Activated T-helper 2 cell treated with anti-CD3 and anti-CD28 coated beads, Interferon-gamma antibody, Interleukin-2, Interleukin-4, amounts not matched to agents 10 μg/mL and 5 μg/mL and 100 μg/mL, durations not matched to agents 14 hours and 24 hours and 36 hours (primary cell): ENCODE measurements around the gene CHRND. TPM values are rescaled to one million over a fixed set of nuclear protein-coding genes. Genes with fewer than 3 reads are reported as not detected.
"Not testable (repeated sequence)": the region's sequence is repeated elsewhere in the genome, so short reads cannot be mapped to it uniquely, and the experiment has no call there.

Experiments used
- DNase-seq: peaks from one replicate; pipeline ENCODE4 v3.0.0; 2021; ENCODE audit warnings: low spot score
- H3K27ac Mint-ChIP-seq: one replicate; pipeline ENCODE4 v1.8.0; 2021; ENCODE audit warnings: mixed read lengths
- H3K27me3 Mint-ChIP-seq: one replicate; pipeline ENCODE4 v1.8.0; 2021; ENCODE audit warnings: low read depth, mixed read lengths
- H3K36me3 Mint-ChIP-seq: one replicate; pipeline ENCODE4 v1.8.0; 2021; ENCODE audit warnings: low read depth, mixed read lengths
- H3K4me1 Mint-ChIP-seq: one replicate; pipeline ENCODE4 v1.8.0; 2021; ENCODE audit warnings: low read depth, mixed read lengths
- H3K4me3 Mint-ChIP-seq: one replicate; pipeline ENCODE4 v1.8.0; 2021; ENCODE audit warnings: low read depth, mild to moderate bottlenecking, moderate library complexity, mixed read lengths
- H3K9me3 Mint-ChIP-seq: one replicate; pipeline ENCODE4 v1.8.0; 2021; ENCODE audit warnings: mixed read lengths
- intact Hi-C: fragments of 100-400 bp; cut with micrococcal nuclease; formaldehyde crosslinking; loops from one replicate; pipeline ENCODE4 v1.15.1; 2023
- total RNA-seq: library from RNA; stranded (reverse); gene quantifications from 2 replicates; pipeline ENCODE4 v1.2.3, GENCODE V29; 2022

Gene CHRND
- total RNA-seq, 1 donor from 2014 or later: not detected

DNA sequence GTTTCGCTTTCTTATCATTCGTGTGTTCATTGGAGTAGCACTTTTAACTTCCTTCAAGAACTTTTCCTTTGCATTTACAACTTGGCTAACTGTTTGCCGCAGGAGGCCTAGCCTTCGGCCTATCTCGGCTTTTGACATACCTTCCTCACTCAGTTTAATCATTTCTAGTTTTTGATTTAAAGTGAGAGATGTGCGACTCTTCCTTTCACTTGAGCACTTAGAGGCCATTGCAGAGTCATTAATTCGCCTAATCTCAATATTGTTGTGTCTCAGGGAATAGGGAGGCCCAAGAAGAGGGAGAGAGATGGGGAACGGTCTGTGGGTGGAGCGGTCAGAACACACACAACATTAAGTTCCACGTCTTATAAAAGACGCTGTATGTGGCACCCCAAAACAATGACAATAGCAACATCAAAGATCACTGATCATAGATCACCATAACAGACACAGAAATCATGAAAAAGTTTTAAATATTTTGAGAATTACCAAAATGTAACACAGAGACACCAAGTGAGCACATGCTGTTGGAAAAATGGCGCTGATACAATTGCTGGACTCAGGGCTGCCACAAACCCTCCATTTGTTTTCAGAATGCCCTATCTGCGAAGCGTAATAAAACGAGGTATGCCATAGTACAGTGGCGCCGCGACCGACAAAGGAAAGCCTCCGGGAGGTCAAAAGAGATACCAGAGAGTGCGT is 23.8 kb downstream of the CHRND start:
- peak overlapping the region; percentile 99 for H3K4me3 Mint-ChIP-seq
- intact Hi-C loops: loop anchor here (1.0 kb wide), 1 partner anchor 147 kb away; the partner anchor contains the start of gene GIGYF2
- peaks cover 6% of the 10 kb centered on the region for H3K9me3 Mint-ChIP-seq
- no peaks in the 10 kb centered on the region for H3K27me3 Mint-ChIP-seq
- peaks cover 52% of the 10 kb centered on the region for H3K36me3 Mint-ChIP-seq
- peaks cover 52% of the 10 kb centered on the region for H3K4me1 Mint-ChIP-seq
- no peak for DNase-seq
- peak overlapping the region; percentile 100 for H3K27ac Mint-ChIP-seq

DNA sequence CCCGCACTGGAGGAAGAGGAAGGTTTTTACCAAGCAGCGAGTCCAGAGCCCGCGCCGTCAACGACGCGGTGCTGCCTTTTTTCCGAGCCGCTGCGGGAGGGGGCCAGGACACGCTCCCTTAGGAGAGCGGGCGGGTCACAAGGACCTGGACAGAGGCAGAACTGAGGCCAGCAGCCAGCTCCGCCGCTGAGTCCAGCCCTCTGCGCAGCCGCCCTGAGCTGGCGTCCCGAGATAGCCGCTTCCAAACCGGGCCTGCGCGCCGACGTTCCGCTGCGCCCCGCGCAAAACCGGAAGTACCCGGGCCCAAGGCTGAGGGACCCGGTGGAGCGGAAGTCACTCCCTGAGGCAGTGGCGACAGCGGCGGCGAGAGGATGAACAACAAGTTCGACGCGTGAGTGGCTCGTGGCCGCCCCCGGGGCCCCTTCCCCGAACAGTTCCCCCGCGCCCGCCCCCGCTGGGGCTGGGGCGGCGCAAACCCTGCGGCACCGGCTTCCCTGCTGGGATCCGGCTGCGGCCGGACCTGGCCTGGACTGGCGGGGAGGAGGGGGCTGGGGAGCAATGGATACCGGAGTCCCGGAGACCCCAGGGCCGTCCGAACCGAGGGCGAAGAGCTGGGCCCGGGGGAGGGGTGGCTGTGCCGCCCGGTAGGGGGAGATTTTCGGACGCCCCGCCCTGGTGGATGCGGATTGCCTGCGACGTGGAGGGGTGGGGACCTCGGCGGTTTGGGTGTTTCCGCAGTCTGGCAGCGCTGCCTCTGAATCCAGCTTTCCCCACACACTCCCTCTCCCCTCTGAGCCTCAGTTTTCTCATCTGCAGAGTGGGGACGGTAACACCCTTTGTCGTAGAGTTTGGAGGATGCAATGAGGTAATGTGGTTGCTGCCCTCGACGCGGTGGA is 24.6 kb downstream of the CHRND start, which contains the start of the genes EIF4E2 and TIGD1:
TSS of gene EIF4E2 (plus strand) at position 336 of the 896 bp plus-strand sequence. CDS start at position 372, 36 bp downstream.
TSS of gene TIGD1 (minus strand) at position 204 of the 896 bp plus-strand sequence. CDS start 675 bp downstream, outside the sequence.
- Mint-ChIP-seq H3K27me3 (no peaks in the 10 kb centered on the region), H3K4me1 (peaks cover 57% of the 10 kb centered on the region), H3K27ac (peak within 1 kb of the TSS; percentile 100), H3K9me3 (peaks cover 6% of the 10 kb centered on the region), H3K36me3 (peaks cover 55% of the 10 kb centered on the region), H3K4me3 (peak within 1 kb of the TSS; percentile 99)
- intact Hi-C loops: loop anchor here (1.0 kb wide), 1 partner anchor 147 kb away; the partner anchor contains the start of gene GIGYF2
- DNase-seq: peak; percentile 88

DNA sequence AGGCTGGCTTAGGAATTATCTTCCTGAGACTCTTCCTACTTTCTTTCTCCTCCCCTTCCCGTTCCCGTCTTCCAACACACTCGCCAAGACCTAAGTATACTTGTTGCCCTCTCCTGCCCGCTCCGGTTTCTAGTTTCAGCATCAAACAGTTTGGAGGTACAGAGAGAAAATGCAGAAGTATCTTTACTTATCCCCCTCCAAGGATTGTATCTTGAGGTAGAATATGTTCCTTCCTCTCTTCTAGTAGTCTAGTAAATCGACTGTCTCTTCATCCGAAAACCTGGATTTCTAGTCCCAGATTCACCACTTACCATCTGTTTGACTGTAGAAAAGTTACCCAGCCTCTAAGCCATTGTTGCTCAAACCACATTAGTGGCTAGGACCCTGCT is 25.3 kb downstream of the CHRND start:
- H3K27me3 Mint-ChIP-seq: no peaks in the 10 kb centered on the region

DNA sequence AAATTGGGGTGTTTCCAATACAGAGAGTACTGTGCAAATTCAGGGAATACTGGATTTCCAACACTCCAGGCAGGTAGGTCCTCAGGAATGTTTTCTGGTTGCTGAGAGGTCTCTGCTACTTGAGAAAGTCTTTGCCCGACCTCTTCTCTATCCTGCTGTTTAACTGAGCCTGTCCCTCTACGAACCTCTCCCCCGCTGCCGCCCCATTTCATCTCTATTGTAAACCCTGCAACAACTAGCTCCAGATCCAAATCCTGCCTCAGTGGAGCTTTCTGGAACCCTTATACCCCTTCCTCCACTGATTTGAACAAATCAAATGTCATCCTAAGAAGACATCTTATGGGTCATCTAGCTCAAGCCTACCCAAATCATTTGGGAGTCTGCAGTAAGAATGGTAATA is 25.8 kb downstream of the CHRND start:
- no peak for DNase-seq
- Mint-ChIP-seq H3K27ac (peak overlapping the region; percentile 94), H3K9me3 (peaks cover 6% of the 10 kb centered on the region), H3K4me1 (peaks cover 64% of the 10 kb centered on the region), H3K4me3 (peak overlapping the region; percentile 99), H3K27me3 (no peaks in the 10 kb centered on the region), H3K36me3 (peaks cover 59% of the 10 kb centered on the region)
- intact Hi-C loops: no loop called here

More for the DNA sequence above, 25.3 kb downstream of the CHRND start:
- peaks cover 6% of the 10 kb centered on the region for H3K9me3 Mint-ChIP-seq
- H3K4me3 Mint-ChIP-seq: peak overlapping the region; percentile 99
- intact Hi-C loops: no loop called here
- peak overlapping the region; percentile 94 for H3K27ac Mint-ChIP-seq
- H3K36me3 Mint-ChIP-seq: peaks cover 59% of the 10 kb centered on the region
- DNase-seq: no peak
- peaks cover 63% of the 10 kb centered on the region for H3K4me1 Mint-ChIP-seq

DNA sequence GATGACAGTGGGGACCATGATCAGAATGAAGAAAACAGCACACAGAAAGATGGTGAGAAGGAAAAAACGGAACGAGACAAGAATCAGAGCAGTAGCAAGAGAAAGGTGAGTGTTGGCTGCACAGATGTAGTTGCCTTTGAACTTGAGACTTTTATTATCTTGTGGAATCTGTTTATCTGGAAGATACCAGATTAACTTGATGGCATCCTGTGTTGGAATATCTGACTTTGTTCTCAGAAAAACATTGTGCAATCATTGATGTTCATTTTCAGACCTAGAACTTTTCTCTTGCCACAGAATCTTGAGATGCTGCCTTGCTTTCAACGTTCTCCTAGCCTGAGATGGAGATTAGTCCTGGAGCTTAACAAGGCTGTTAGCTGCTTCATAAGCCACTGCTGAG is 30.5 kb downstream of the CHRND start:
- intact Hi-C loops: no loop called here
- H3K27ac Mint-ChIP-seq: peak overlapping the region; percentile 83
- no peaks in the 10 kb centered on the region for H3K9me3 Mint-ChIP-seq
- no peaks in the 10 kb centered on the region for H3K27me3 Mint-ChIP-seq
- no peak overlapping the region for H3K4me3 Mint-ChIP-seq
- DNase-seq: no peak
- H3K4me1 Mint-ChIP-seq: peaks cover 43% of the 10 kb centered on the region
- H3K36me3 Mint-ChIP-seq: peaks cover 78% of the 10 kb centered on the region

DNA sequence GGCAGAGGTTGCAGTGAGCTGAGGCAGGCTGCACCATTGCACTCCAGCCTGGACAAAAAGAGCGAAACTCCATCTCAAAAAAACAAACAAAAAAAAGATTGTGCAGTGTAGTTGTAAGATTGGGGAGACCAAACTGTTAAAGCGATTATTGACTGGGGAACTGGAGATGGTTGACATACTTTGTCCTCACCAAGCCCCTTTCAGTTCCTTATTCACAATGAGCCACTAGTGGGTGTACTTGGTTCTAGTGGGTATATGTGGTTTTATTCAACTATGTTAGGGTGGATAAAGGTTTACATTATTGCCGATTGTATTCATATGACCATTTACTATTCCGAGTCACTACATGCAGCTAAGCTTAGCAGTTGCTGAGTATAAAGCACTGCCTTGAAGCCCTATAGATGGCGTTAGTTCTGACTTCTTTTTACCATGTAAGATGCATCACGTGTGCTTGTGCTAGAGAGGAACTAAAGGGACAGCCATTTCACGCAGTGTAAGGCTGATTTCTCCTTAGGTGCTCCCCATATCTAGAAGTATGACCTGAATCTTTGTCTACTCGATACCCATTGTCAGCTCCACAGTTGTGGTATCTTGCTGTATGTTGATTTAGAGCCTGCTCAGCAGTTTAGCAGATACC is 36.7 kb downstream of the CHRND start:
- no peak overlapping the region for H3K4me3 Mint-ChIP-seq
- peaks cover 88% of the 10 kb centered on the region for H3K36me3 Mint-ChIP-seq
- DNase-seq: no peak
- peaks cover 11% of the 10 kb centered on the region for H3K4me1 Mint-ChIP-seq
- H3K27ac Mint-ChIP-seq: no peak overlapping the region
- intact Hi-C loops: no loop called here
- H3K27me3 Mint-ChIP-seq: no peaks in the 10 kb centered on the region
- H3K9me3 Mint-ChIP-seq: no peaks in the 10 kb centered on the region

DNA sequence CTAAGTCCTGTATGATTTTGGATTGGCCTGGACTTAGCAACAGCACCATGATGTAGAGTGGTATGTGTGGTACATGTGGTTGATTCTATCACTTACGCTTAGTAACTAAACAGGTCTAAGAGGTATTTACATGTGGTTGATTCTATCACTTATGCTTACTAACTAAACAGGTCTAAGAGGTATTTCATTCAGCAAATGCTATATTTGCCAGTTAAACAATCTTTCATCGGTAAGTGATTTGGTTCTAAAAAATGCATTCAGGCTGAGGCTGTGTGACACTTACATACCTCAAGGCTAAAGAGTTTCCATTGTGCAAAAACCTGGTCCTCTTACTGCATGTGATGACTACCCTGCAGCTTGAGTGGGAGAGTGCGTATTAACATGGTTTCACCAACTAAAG is 37.6 kb downstream of the CHRND start:
- no peaks in the 10 kb centered on the region for H3K27me3 Mint-ChIP-seq
- peaks cover 88% of the 10 kb centered on the region for H3K36me3 Mint-ChIP-seq
- H3K27ac Mint-ChIP-seq: no peak overlapping the region
- no peak overlapping the region for H3K4me3 Mint-ChIP-seq
- no peak for DNase-seq
- intact Hi-C loops: no loop called here
- H3K9me3 Mint-ChIP-seq: no peaks in the 10 kb centered on the region
- H3K4me1 Mint-ChIP-seq: peaks cover 14% of the 10 kb centered on the region

DNA sequence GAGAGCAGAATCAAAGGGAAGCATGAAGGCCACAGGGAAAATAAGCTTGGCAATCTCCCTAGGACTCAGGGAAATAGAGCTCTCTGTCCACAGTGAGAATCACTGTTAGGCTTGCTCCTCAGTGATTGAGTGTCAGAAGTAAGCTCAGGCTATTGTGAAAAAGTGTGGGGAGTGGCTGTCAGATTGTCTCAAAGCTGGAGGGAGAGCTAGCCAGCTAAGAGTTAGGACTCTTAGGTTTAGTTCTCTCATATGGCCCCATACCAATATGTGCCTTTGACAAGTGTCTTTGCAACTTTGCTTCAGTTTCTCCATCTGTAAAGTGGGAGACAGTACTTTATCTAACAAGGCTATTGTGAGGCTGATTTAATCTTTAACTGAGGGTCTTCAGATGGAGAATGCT is 41.8 kb downstream of the CHRND start:
- Mint-ChIP-seq H3K27ac (no peak overlapping the region), H3K9me3 (no peaks in the 10 kb centered on the region), H3K36me3 (peaks cover 78% of the 10 kb centered on the region), H3K4me1 (peaks cover 13% of the 10 kb centered on the region), H3K4me3 (no peak overlapping the region), H3K27me3 (no peaks in the 10 kb centered on the region)
- DNase-seq: no peak
- intact Hi-C loops: no loop called here

DNA sequence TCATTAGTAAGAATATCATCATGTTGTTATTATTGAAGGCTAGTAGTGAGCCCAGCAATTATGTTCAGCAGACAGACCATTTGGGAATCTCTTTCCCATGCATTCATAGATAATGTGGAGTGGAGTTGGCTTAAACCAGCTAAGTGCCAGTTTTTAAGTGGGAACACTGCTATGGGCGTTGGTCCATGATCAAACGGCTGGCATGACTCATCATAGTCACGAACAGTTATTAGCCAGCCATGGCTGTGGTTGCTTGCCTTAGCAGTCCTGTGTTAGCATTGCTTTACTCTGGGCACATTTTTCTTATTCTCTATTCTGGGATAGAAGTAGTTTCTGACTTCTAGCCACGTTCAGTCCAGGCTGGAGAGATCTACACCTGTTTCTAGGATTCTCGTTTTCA is 42.2 kb downstream of the CHRND start:
- Mint-ChIP-seq H3K4me3 (no peak overlapping the region), H3K27ac (no peak overlapping the region)

DNA sequence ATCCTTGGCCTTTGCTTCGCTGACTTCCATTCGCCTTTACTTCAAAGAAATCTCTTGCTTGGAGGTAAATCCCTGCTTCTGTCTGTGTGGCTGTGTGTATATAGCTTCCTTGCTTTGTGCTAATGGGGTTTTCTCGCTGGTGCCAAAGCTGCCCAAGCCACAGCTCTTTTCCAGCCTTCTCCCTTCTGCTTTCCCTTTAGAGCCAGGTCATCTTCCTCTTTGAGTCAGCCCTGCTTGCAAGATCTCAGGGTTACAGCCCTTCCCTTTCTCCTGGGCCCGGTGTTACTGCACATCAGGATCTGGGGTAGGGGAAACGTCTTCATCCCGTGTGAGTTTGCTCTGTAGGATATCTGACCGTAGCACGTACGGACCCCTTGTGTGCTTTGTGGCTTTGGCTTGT is 43.6 kb downstream of the CHRND start:
- no peaks in the 10 kb centered on the region for H3K9me3 Mint-ChIP-seq
- H3K36me3 Mint-ChIP-seq: peaks cover 68% of the 10 kb centered on the region
- no peak for DNase-seq
- no peaks in the 10 kb centered on the region for H3K27me3 Mint-ChIP-seq
- intact Hi-C loops: no loop called here
- no peak overlapping the region for H3K27ac Mint-ChIP-seq
- peaks cover 2% of the 10 kb centered on the region for H3K4me1 Mint-ChIP-seq
- no peak overlapping the region for H3K4me3 Mint-ChIP-seq

More for the DNA sequence above, 42.2 kb downstream of the CHRND start:
- peaks cover 74% of the 10 kb centered on the region for H3K36me3 Mint-ChIP-seq
- peaks cover 8% of the 10 kb centered on the region for H3K4me1 Mint-ChIP-seq
- intact Hi-C loops: no loop called here
- DNase-seq: no peak
- H3K9me3 Mint-ChIP-seq: no peaks in the 10 kb centered on the region
- H3K27me3 Mint-ChIP-seq: no peaks in the 10 kb centered on the region

DNA sequence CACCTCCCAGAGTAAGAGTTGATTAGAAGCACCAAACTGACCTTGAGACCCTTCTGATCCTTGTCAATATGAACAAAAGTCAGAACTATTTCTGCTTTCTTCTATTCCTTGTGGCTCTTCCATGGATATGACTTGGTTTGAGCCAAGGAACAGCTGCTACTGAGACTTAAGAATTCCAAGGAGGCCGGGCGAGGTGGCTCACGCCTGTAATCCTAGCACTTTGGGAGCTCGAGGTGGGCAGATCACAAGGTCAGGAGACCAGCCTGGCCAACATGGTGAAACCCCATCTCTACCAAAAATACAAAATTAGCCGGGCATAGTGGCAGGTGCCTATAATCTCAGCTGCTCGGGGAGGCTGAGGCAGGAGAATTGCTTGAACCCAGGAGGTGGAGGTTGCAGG is 44.5 kb downstream of the CHRND start:
- H3K36me3 Mint-ChIP-seq: peaks cover 65% of the 10 kb centered on the region
- H3K27ac Mint-ChIP-seq, H3K4me3 Mint-ChIP-seq, H3K27me3 Mint-ChIP-seq, DNase-seq, intact Hi-C loops, H3K4me1 Mint-ChIP-seq, H3K9me3 Mint-ChIP-seq: not testable (repeated sequence)

DNA sequence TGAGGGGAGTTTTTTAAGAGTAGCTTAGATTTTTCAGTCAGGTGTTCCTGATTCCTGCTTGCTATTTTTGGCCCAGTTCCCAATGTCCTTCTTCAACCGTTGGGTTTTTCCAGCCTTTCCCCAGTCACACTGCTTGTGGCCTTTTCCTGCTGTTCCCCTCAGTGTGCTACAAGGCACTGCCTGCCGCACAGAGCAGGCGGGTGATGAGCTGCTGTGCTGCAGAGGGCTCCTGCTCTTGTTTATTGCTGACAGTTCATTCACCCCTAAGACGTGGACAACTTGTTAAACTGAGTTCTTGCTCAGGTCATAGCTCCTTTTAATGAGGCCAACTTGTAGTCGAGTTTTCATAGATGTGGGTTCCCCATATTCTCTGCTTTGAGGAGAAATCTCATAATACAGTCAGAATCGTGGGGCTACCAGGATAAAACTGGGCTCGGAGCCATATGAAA is 45.1 kb downstream of the CHRND start:
- intact Hi-C loops: no loop called here
- H3K27me3 Mint-ChIP-seq: no peaks in the 10 kb centered on the region
- DNase-seq: no peak
- no peaks in the 10 kb centered on the region for H3K9me3 Mint-ChIP-seq
- no peak overlapping the region for H3K27ac Mint-ChIP-seq
- peaks cover 60% of the 10 kb centered on the region for H3K36me3 Mint-ChIP-seq
- peaks cover 2% of the 10 kb centered on the region for H3K4me1 Mint-ChIP-seq
- H3K4me3 Mint-ChIP-seq: no peak overlapping the region
